Ishikawa (cell line): ENCODE results near the gene KIZ.
A peak's percentile ranks its signal among the peaks of the same experiment; 100 is the strongest.

Source experiments
- CEBPB ChIP-seq: IDR thresholded peaks from 2 replicates; pipeline ENCODE4 v1.6.1; 2012
- CREB1 ChIP-seq: IDR thresholded peaks from 2 replicates; pipeline ENCODE4 v1.6.1; 2012; ENCODE audit warnings: low read depth
- EGR1 ChIP-seq: IDR thresholded peaks from 2 replicates; pipeline ENCODE4 v1.6.1; 2012
- EP300 ChIP-seq: IDR thresholded peaks from 2 replicates; pipeline ENCODE4 v1.6.1; 2012; ENCODE audit warnings: borderline replicate concordance
- FOXM1 ChIP-seq: IDR thresholded peaks from 2 replicates; pipeline ENCODE4 v1.6.1; 2012; ENCODE audit warnings: low read depth, borderline replicate concordance
- MAX ChIP-seq: IDR thresholded peaks from 2 replicates; pipeline ENCODE4 v1.6.1; 2012
- NFIC ChIP-seq: IDR thresholded peaks from 2 replicates; pipeline ENCODE4 v1.6.1; 2012
- RAD21 ChIP-seq: IDR thresholded peaks from 2 replicates; pipeline ENCODE4 v1.6.1; 2012; ENCODE audit warnings: low read depth
- REST ChIP-seq: IDR thresholded peaks from 2 replicates; pipeline ENCODE4 v1.6.1; 2012; ENCODE audit warnings: low read depth, mild to moderate bottlenecking
- TAF1 ChIP-seq: IDR thresholded peaks from 2 replicates; pipeline ENCODE4 v1.6.1; 2012; ENCODE audit warnings: low read depth, mild to moderate bottlenecking
- TCF12 ChIP-seq: IDR thresholded peaks from 2 replicates; pipeline ENCODE4 v1.6.1; 2012; ENCODE audit warnings: low read depth
- TEAD4 ChIP-seq: IDR thresholded peaks from 2 replicates; pipeline ENCODE4 v1.6.1; 2012
- USF1 ChIP-seq: IDR thresholded peaks from 2 replicates; pipeline ENCODE4 v1.6.1; 2012
- YY1 ChIP-seq: IDR thresholded peaks from 2 replicates; pipeline ENCODE4 v1.6.1; 2012; ENCODE audit warnings: low read depth
- ZBTB7A ChIP-seq: IDR thresholded peaks from 2 replicates; pipeline ENCODE4 v1.6.1; 2012; ENCODE audit warnings: low read depth

Gene KIZ

GRCh38 chr20:21232546-21233280, 106.8 kb downstream of the KIZ start:
- TF ChIP-seq RAD21 (no peak), FOXM1 (no peak), EGR1 (no peak), REST (no peak), NFIC (no peak), TCF12 (no peak)

GRCh38 chr20:21234324-21234723, 108.4 kb downstream of the KIZ start:
- TF ChIP-seq ZBTB7A (no peak), RAD21 (no peak), EGR1 (no peak), FOXM1 (no peak), REST (no peak), TCF12 (no peak), TEAD4 (no peak), EP300 (no peak), NFIC (no peak), YY1 (no peak), MAX (no peak), USF1 (no peak), CREB1 (no peak), TAF1 (no peak)

- TF ChIP-seq RAD21 (no peak), TAF1 (no peak)
These were observed 109.1 kb downstream of the KIZ start for GRCh38 chr20:21234806-21235483.

- TF ChIP-seq MAX (no peak), RAD21 (peak; percentile 69)
These were observed 109.9 kb downstream of the KIZ start for GRCh38 chr20:21235484-21236445.

GRCh38 chr20:21237956-21238799, 112.3 kb downstream of the KIZ start:
- TF ChIP-seq TAF1 = no peak
- TF ChIP-seq REST = no peak
- TF ChIP-seq TEAD4 = no peak
- no peak for TF ChIP-seq CEBPB
- TF ChIP-seq RAD21 = no peak
- TF ChIP-seq ZBTB7A = no peak
- no peak for TF ChIP-seq MAX
- TF ChIP-seq EP300 = no peak
- TF ChIP-seq TCF12 = no peak
- no peak for TF ChIP-seq EGR1
- no peak for TF ChIP-seq USF1
- no peak for TF ChIP-seq YY1
- no peak for TF ChIP-seq CREB1
- TF ChIP-seq FOXM1 = no peak
- TF ChIP-seq NFIC = no peak
